ENCODE results near the gene NEIL1.
"Not testable (repeated sequence)": the region's sequence is repeated elsewhere in the genome, so short reads cannot be mapped to it uniquely, and the experiment has no call there.

The NEIL1 gene

GRCh38 chr15:75325922-75326321 is 20.9 kb upstream of the NEIL1 start:
- Mint-ChIP-seq H3K36me3 (ENCODE audit: low read depth) (no peaks in the 10 kb centered on the region), H3K4me1 (ENCODE audit: low read depth) (no peaks in the 10 kb centered on the region), H3K27ac (no peak overlapping the region), H3K4me3 (no peak overlapping the region), H3K9me3 (no peaks in the 10 kb centered on the region), H3K27me3 (peaks cover 3% of the 10 kb centered on the region)

GRCh38 chr15:75327005-75327404 is 19.8 kb upstream of the NEIL1 start:
- no peaks in the 10 kb centered on the region for H3K4me1 Mint-ChIP-seq (ENCODE audit: low read depth)
- no peaks in the 10 kb centered on the region for H3K9me3 Mint-ChIP-seq
- H3K27me3 Mint-ChIP-seq, result peaks cover 3% of the 10 kb centered on the region
- H3K36me3 Mint-ChIP-seq (ENCODE audit: low read depth), result no peaks in the 10 kb centered on the region
- H3K27ac Mint-ChIP-seq, result no peak overlapping the region
- H3K4me3 Mint-ChIP-seq, result no peak overlapping the region

- peaks cover 3% of the 10 kb centered on the region for H3K27me3 Mint-ChIP-seq
- H3K4me1 Mint-ChIP-seq (ENCODE audit: low read depth), result no peaks in the 10 kb centered on the region
- H3K27ac Mint-ChIP-seq, result no peak overlapping the region
- no peaks in the 10 kb centered on the region for H3K36me3 Mint-ChIP-seq (ENCODE audit: low read depth)
- no peak overlapping the region for H3K4me3 Mint-ChIP-seq
- no peaks in the 10 kb centered on the region for H3K9me3 Mint-ChIP-seq
Observed at GRCh38 chr15:75327491-75327890, 19.3 kb upstream of the NEIL1 start.

GRCh38 chr15:75328493-75329314 is 18.1 kb upstream of the NEIL1 start:
- H3K36me3 Mint-ChIP-seq (ENCODE audit: low read depth), result no peaks in the 10 kb centered on the region
- peaks cover 3% of the 10 kb centered on the region for H3K27me3 Mint-ChIP-seq
- no peak overlapping the region for H3K4me3 Mint-ChIP-seq
- no peaks in the 10 kb centered on the region for H3K9me3 Mint-ChIP-seq
- H3K4me1 Mint-ChIP-seq (ENCODE audit: low read depth), result no peaks in the 10 kb centered on the region
- H3K27ac Mint-ChIP-seq, result no peak overlapping the region

GRCh38 chr15:75329571-75329970 is 17.3 kb upstream of the NEIL1 start:
- H3K9me3 Mint-ChIP-seq, result no peaks in the 10 kb centered on the region
- no peak overlapping the region for H3K4me3 Mint-ChIP-seq
- no peaks in the 10 kb centered on the region for H3K36me3 Mint-ChIP-seq (ENCODE audit: low read depth)
- H3K27me3 Mint-ChIP-seq, result no peaks in the 10 kb centered on the region
- H3K27ac Mint-ChIP-seq, result no peak overlapping the region
- no peaks in the 10 kb centered on the region for H3K4me1 Mint-ChIP-seq (ENCODE audit: low read depth)

- not testable (repeated sequence) for H3K9me3 Mint-ChIP-seq; H3K4me3 Mint-ChIP-seq; H3K36me3 Mint-ChIP-seq (ENCODE audit: low read depth); H3K27ac Mint-ChIP-seq; H3K27me3 Mint-ChIP-seq
- peaks cover 20% of the 10 kb centered on the region for H3K4me1 Mint-ChIP-seq (ENCODE audit: low read depth)
Observed at GRCh38 chr15:75332093-75332492, 14.7 kb upstream of the NEIL1 start.

- not testable (repeated sequence) for H3K36me3 Mint-ChIP-seq (ENCODE audit: low read depth); H3K27me3 Mint-ChIP-seq; H3K4me3 Mint-ChIP-seq; H3K9me3 Mint-ChIP-seq; H3K27ac Mint-ChIP-seq
- H3K4me1 Mint-ChIP-seq (ENCODE audit: low read depth), result peaks cover 23% of the 10 kb centered on the region
Observed at GRCh38 chr15:75333654-75334419, 13.0 kb upstream of the NEIL1 start.

- Mint-ChIP-seq H3K36me3 (ENCODE audit: low read depth) (peaks cover 6% of the 10 kb centered on the region), H3K27ac (peak overlapping the region; percentile 90), H3K4me1 (ENCODE audit: low read depth) (peaks cover 23% of the 10 kb centered on the region), H3K27me3 (no peaks in the 10 kb centered on the region), H3K9me3 (no peaks in the 10 kb centered on the region), H3K4me3 (peak overlapping the region; percentile 92)
Observed at GRCh38 chr15:75335313-75335704, 11.5 kb upstream of the NEIL1 start.

GRCh38 chr15:75335705-75336355 is 11.0 kb upstream of the NEIL1 start, which contains the start of gene COMMD4:
Gene COMMD4 (plus strand): TSS chr15:75336063. CDS start chr15:75336090, 27 bp downstream.
- H3K27me3 Mint-ChIP-seq, result no peaks in the 10 kb centered on the region

GRCh38 chr15:75338661-75339240 is 8.1 kb upstream of the NEIL1 start:
- Mint-ChIP-seq H3K36me3 (ENCODE audit: low read depth) (peaks cover 18% of the 10 kb centered on the region), H3K27me3 (no peaks in the 10 kb centered on the region), H3K4me3 (no peak overlapping the region), H3K9me3 (no peaks in the 10 kb centered on the region), H3K27ac (no peak overlapping the region), H3K4me1 (ENCODE audit: low read depth) (peaks cover 23% of the 10 kb centered on the region)

More at GRCh38 chr15:75335705-75336355, 11.0 kb upstream of the NEIL1 start, which contains the start of gene COMMD4:
- Mint-ChIP-seq H3K4me1 (ENCODE audit: low read depth) (peaks cover 23% of the 10 kb centered on the region), H3K36me3 (ENCODE audit: low read depth) (peaks cover 9% of the 10 kb centered on the region), H3K9me3 (no peaks in the 10 kb centered on the region), H3K27ac (peak within 1 kb of the TSS; percentile 90), H3K4me3 (peak within 1 kb of the TSS; percentile 92)

GRCh38 chr15:75339531-75340240 is 7.2 kb upstream of the NEIL1 start:
- Mint-ChIP-seq H3K9me3 (no peaks in the 10 kb centered on the region), H3K36me3 (ENCODE audit: low read depth) (peaks cover 18% of the 10 kb centered on the region), H3K27me3 (no peaks in the 10 kb centered on the region), H3K4me1 (ENCODE audit: low read depth) (peaks cover 23% of the 10 kb centered on the region), H3K27ac (no peak overlapping the region), H3K4me3 (no peak overlapping the region)

- H3K36me3 Mint-ChIP-seq (ENCODE audit: low read depth), result peaks cover 18% of the 10 kb centered on the region
- no peak overlapping the region for H3K4me3 Mint-ChIP-seq
- H3K27me3 Mint-ChIP-seq, result peaks cover 4% of the 10 kb centered on the region
- H3K27ac Mint-ChIP-seq, result no peak overlapping the region
- H3K9me3 Mint-ChIP-seq, result no peaks in the 10 kb centered on the region
- peaks cover 10% of the 10 kb centered on the region for H3K4me1 Mint-ChIP-seq (ENCODE audit: low read depth)
Observed at GRCh38 chr15:75342221-75342620, 4.6 kb upstream of the NEIL1 start.

GRCh38 chr15:75343953-75344352 is 2.9 kb upstream of the NEIL1 start:
- H3K27ac Mint-ChIP-seq, H3K9me3 Mint-ChIP-seq, H3K4me3 Mint-ChIP-seq, H3K27me3 Mint-ChIP-seq: not testable (repeated sequence)
- Mint-ChIP-seq H3K36me3 (ENCODE audit: low read depth) (peaks cover 18% of the 10 kb centered on the region), H3K4me1 (ENCODE audit: low read depth) (peaks cover 16% of the 10 kb centered on the region)

All from stimulated activated naive CD8-positive, alpha-beta T cell treated with anti-CD3 and anti-CD28 coated beads, Interleukin-15, Interleukin-2, amounts not matched to agents 100 ng/mL and 50 ng/mL, for 24 hours (primary cell).